22Rv1 (cell line): ENCODE measurements around the gene PER1.

Experiments used
- CTCF ChIP-seq: fragments of 450-650 bp; IDR thresholded peaks from 2 replicates; pipeline ENCODE4 v1.5.1; 2017; ENCODE audit warnings: mild to moderate bottlenecking
- ZFX ChIP-seq: fragments of 450-650 bp; IDR thresholded peaks from 2 replicates; pipeline ENCODE4 v1.6.1; 2017; ENCODE audit warnings: antibody characterized with exemption, borderline replicate concordance

DNA sequence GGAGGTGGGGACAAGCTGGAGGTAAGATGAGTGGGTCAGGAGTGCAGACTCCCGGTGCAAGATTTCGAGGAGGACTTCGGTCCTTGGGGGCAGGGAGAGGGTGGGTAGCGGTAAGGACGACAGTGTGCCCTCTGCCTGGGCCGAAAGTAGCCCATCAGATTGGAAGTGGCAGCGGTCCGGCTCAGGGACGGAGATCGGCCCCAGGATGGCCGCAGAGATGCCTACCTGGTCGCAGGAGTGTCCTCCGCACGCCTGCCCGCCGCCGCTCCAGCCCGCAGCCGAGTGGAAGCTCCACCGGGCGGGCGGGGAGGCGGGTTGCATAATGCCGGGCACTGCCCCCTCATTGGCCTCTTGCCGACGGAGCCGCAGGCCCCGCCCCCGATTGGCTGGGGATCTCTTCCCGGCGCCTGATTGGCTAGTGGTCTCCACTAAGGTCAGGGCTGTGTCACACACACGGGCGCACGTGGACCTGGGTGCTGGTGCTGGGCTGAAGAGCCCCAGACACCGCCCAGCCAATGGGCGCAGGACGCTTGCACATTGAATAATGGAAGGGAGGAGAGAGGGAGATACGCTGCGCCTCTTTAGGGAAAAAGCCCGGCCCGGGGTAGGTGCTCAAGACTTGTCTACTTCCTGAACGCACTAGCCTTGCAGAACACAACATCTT lies at the start of gene PER1:
- no peak for TF ChIP-seq CTCF
- no peak for TF ChIP-seq ZFX
